ENCODE measurements around the gene STPG1.

GRCh38 chr1:24317956-24318614 lies 95.5 kb downstream of the STPG1 start:
- TF ChIP-seq CTCF (IDR thresholded peaks at IDR 0.05) (no peak), POLR2AphosphoS5 (IDR thresholded peaks at IDR 0.05) (no peak), POLR2A (IDR thresholded peaks at IDR 0.05; ENCODE audit: low read depth) (no peak)
